ENCODE data around the gene IL34.

DNA sequence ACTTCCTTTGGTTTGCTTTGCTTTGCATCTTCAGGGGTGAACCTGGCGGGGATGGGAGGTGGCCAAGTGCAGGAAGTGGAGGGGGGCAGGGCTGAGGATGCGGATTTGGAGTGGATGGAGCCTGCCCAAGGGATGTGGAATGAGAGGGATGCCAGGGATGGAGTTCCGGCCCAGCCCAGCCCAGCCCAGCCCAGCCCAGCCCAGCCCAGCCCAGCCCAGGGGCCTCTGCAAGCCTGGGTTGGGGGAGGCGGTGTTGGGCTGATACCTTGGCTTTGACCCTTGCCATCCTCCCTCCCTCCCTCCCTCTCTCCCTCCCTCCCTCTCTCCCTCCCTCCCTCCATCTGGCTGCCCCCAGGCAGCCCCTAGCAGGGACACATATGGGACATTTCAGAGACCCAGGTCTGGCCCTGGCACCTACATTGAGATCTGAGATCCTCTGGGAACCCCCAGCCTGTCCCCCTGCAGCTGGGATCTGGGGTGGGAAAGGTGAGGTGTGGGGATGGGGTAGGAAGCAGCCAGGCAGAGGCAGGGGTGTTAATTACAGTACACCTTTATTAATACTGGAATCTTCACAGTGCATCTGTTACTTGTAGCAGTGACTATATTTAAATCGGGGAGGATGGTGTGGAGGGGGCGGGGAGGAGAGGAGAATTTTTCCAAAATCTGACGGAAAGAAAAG, 14.5 kb downstream of the IL34 start:
- TF ChIP-seq POLR2A (IDR thresholded peaks at IDR 0.05; ENCODE audit: low read depth, low read length) (no peak), POLR2AphosphoS5 (IDR thresholded peaks at IDR 0.05; ENCODE audit: low read depth, low read length) (no peak), TAF1 (IDR thresholded peaks at IDR 0.05; ENCODE audit: borderline replicate concordance, low read depth, low read length) (no peak)
